ENCODE measurements around the gene LY86.
A peak's percentile ranks its signal among the peaks of the same experiment; 100 is the strongest.

Gene LY86

GRCh38 chr6:6676910-6677441 is 88.5 kb downstream of the LY86 start:
- TF ChIP-seq CTCF (conservative IDR thresholded peaks at IDR 0.05; ENCODE audit: low read depth, low read length) = peak; percentile 97
- Histone ChIP-seq H3K4me2 (peak overlapping the region; percentile 59), H3K79me2 (ENCODE audit: insufficient read depth, low read depth) (no peaks in the 10 kb centered on the region), H2AFZ (ENCODE audit: low read depth) (peak overlapping the region; percentile 78; the same call in 1 of the 2 replicates), H3K36me3 (ENCODE audit: insufficient read depth) (no peaks in the 10 kb centered on the region), H3K4me1 (ENCODE audit: low read depth, poor library complexity, severe bottlenecking) (peaks cover 8% of the 10 kb centered on the region), H3K9ac (no peak overlapping the region), H3K27me3 (ENCODE audit: insufficient read depth, low read depth) (no peaks in the 10 kb centered on the region), H3K27ac (no peak overlapping the region), H4K20me1 (ENCODE audit: insufficient read depth) (no peaks in the 10 kb centered on the region), H3K4me3 (IDR thresholded peaks at IDR 0.05; ENCODE audit: insufficient read depth, low read depth, low read length) (no peak overlapping the region)

DNA sequence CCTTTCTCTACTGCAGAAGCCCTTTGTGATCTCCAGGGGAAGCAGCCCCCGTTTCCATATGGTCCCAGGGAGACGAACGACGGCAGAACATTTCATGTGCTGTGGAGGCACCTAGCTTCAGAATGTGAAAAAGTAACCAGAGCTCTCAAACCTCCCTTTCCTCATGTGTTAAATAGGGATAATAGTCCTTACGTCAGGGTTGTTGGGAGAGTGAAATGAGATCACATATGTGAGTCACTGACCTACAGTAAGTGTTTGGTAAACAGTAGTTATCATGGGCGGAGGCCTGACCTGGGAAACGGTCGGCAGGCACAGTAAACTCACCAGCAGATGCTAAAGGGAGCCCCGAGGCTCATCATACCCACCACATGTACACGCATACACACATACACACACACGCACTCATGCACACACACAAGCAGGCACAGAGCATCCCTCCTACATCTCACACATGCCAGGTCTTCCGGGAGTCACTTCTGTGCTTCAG is 89.7 kb downstream of the LY86 start:
- H3K4me3 ChIP-seq (IDR thresholded peaks at IDR 0.05; ENCODE audit: insufficient read depth, low read depth, low read length) = no peak overlapping the region
- no peak overlapping the region for H3K4me2 ChIP-seq
- H3K9ac ChIP-seq = no peak overlapping the region
- no peak overlapping the region for H3K27ac ChIP-seq
- no peak for TF ChIP-seq CTCF (conservative IDR thresholded peaks at IDR 0.05; ENCODE audit: low read depth, low read length)
- peaks cover 8% of the 10 kb centered on the region for H3K4me1 ChIP-seq (ENCODE audit: low read depth, poor library complexity, severe bottlenecking)
- no peaks in the 10 kb centered on the region for H4K20me1 ChIP-seq (ENCODE audit: insufficient read depth)
- no peaks in the 10 kb centered on the region for H3K27me3 ChIP-seq (ENCODE audit: insufficient read depth, low read depth)
- no peaks in the 10 kb centered on the region for H3K79me2 ChIP-seq (ENCODE audit: insufficient read depth, low read depth)
- no peaks in the 10 kb centered on the region for H3K36me3 ChIP-seq (ENCODE audit: insufficient read depth)
- no peak overlapping the region for H2AFZ ChIP-seq (ENCODE audit: low read depth)

GRCh38 chr6:6678811-6679210 is 90.3 kb downstream of the LY86 start:
- H3K79me2 ChIP-seq (ENCODE audit: insufficient read depth, low read depth) = no peaks in the 10 kb centered on the region
- H3K27me3 ChIP-seq (ENCODE audit: insufficient read depth, low read depth) = no peaks in the 10 kb centered on the region
- no peak overlapping the region for H3K4me3 ChIP-seq (IDR thresholded peaks at IDR 0.05; ENCODE audit: insufficient read depth, low read depth, low read length)
- TF ChIP-seq CTCF (conservative IDR thresholded peaks at IDR 0.05; ENCODE audit: low read depth, low read length) = no peak
- no peaks in the 10 kb centered on the region for H3K36me3 ChIP-seq (ENCODE audit: insufficient read depth)
- no peak overlapping the region for H3K9ac ChIP-seq
- H3K4me2 ChIP-seq = no peak overlapping the region
- no peak overlapping the region for H3K27ac ChIP-seq
- no peak overlapping the region for H2AFZ ChIP-seq (ENCODE audit: low read depth)
- no peaks in the 10 kb centered on the region for H4K20me1 ChIP-seq (ENCODE audit: insufficient read depth)
- H3K4me1 ChIP-seq (ENCODE audit: low read depth, poor library complexity, severe bottlenecking) = peaks cover 8% of the 10 kb centered on the region

GRCh38 chr6:6679633-6680032 is 91.1 kb downstream of the LY86 start:
- H3K4me3 ChIP-seq (IDR thresholded peaks at IDR 0.05; ENCODE audit: insufficient read depth, low read depth, low read length) = no peak overlapping the region
- no peak overlapping the region for H3K9ac ChIP-seq
- H3K4me1 ChIP-seq (ENCODE audit: low read depth, poor library complexity, severe bottlenecking) = peaks cover 8% of the 10 kb centered on the region
- no peaks in the 10 kb centered on the region for H4K20me1 ChIP-seq (ENCODE audit: insufficient read depth)
- no peaks in the 10 kb centered on the region for H3K79me2 ChIP-seq (ENCODE audit: insufficient read depth, low read depth)
- no peak overlapping the region for H3K4me2 ChIP-seq
- no peaks in the 10 kb centered on the region for H3K36me3 ChIP-seq (ENCODE audit: insufficient read depth)
- no peak for TF ChIP-seq CTCF (conservative IDR thresholded peaks at IDR 0.05; ENCODE audit: low read depth, low read length)
- no peak overlapping the region for H3K27ac ChIP-seq
- no peaks in the 10 kb centered on the region for H3K27me3 ChIP-seq (ENCODE audit: insufficient read depth, low read depth)
- no peak overlapping the region for H2AFZ ChIP-seq (ENCODE audit: low read depth)

Measured in KMS-11 (cell line).